AG10803 (cell line): ENCODE results near the gene TIPIN.

Source experiments
- DNase-seq: peaks from one replicate; pipeline ENCODE4 v3.0.0; 2010; ENCODE audit warnings: low read depth
- H3K4me3 ChIP-seq: 2 replicates; pipeline ENCODE4 v1.5.1; 2011; ENCODE audit warnings: mild to moderate bottlenecking, low read length, control low read depth
- CTCF ChIP-seq: conservative IDR thresholded peaks from 2 replicates; pipeline ENCODE4 v1.5.1; 2011; ENCODE audit warnings: mild to moderate bottlenecking, low read length, control low read depth, inconsistent platforms

The TIPIN gene

GRCh38 chr15:66294932-66295235 lies 61.6 kb downstream of the TIPIN start:
- DNase-seq = no peak
- peak overlapping the region; percentile 63 for H3K4me3 ChIP-seq
- no peak for TF ChIP-seq CTCF

GRCh38 chr15:66294157-66294931 lies 62.1 kb downstream of the TIPIN start:
- TF ChIP-seq CTCF = no peak
- peak overlapping the region; percentile 63 for H3K4me3 ChIP-seq
- peak; percentile 92 for DNase-seq

- DNase-seq = peak; percentile 48
- H3K4me3 ChIP-seq = peak within 1 kb of the TSS; percentile 70
- TF ChIP-seq CTCF = no peak
Measured at GRCh38 chr15:66293419-66294156, 62.9 kb downstream of the TIPIN start, which contains the start of gene DIS3L. TSS of gene DIS3L (plus strand) at chr15:66293568. CDS start at chr15:66293597, 29 bp downstream.

GRCh38 chr15:66292571-66293418 lies 63.7 kb downstream of the TIPIN start:
- TF ChIP-seq CTCF = no peak
- peak overlapping the region; percentile 70 for H3K4me3 ChIP-seq
- no peak for DNase-seq

- DNase-seq = peak; percentile 18
- no peak overlapping the region for H3K4me3 ChIP-seq
- no peak for TF ChIP-seq CTCF
Measured at GRCh38 chr15:66291816-66292570, 64.5 kb downstream of the TIPIN start.

- DNase-seq = no peak
- no peak for TF ChIP-seq CTCF
- no peak overlapping the region for H3K4me3 ChIP-seq
Measured at GRCh38 chr15:66290518-66290917, 66.0 kb downstream of the TIPIN start.
